ENCODE results near the gene CLMN. TPM values are rescaled to one million over a fixed set of nuclear protein-coding genes. Genes with fewer than 3 reads are reported as not detected.

CLMN gene
- total and polyA plus RNA-seq, 10 of the 15 experiments (the other 5 are each of a cell fraction or from before 2014, with no cell fraction given), result 7.8 to 49.3 (median 18.5) TPM

- TF ChIP-seq, protein P1, sequence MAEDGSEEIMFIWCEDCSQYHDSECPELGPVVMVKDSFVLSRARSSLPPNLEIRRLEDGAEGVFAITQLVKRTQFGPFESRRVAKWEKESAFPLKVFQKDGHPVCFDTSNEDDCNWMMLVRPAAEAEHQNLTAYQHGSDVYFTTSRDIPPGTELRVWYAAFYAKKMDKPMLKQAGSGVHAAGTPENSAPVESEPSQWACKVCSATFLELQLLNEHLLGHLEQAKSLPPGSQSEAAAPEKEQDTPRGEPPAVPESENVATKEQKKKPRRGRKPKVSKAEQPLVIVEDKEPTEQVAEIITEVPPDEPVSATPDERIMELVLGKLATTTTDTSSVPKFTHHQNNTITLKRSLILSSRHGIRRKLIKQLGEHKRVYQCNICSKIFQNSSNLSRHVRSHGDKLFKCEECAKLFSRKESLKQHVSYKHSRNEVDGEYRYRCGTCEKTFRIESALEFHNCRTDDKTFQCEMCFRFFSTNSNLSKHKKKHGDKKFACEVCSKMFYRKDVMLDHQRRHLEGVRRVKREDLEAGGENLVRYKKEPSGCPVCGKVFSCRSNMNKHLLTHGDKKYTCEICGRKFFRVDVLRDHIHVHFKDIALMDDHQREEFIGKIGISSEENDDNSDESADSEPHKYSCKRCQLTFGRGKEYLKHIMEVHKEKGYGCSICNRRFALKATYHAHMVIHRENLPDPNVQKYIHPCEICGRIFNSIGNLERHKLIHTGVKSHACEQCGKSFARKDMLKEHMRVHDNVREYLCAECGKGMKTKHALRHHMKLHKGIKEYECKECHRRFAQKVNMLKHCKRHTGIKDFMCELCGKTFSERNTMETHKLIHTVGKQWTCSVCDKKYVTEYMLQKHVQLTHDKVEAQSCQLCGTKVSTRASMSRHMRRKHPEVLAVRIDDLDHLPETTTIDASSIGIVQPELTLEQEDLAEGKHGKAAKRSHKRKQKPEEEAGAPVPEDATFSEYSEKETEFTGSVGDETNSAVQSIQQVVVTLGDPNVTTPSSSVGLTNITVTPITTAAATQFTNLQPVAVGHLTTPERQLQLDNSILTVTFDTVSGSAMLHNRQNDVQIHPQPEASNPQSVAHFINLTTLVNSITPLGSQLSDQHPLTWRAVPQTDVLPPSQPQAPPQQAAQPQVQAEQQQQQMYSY (CRISPR knock-in tag; IDR thresholded peaks at IDR 0.05), result no peak
- TF ChIP-seq IKZF1 (conservative IDR thresholded peaks at IDR 0.05) (peak; percentile 71), EP300 (IDR thresholded peaks at IDR 0.05; ENCODE audit: borderline replicate concordance in 1 of 2, control insufficient read depth in 1 of 2, low read depth in 2 of 2, low read length in 2 of 2) (peak; percentile 53 to 67; a peak in 3 of 4 replicates), WRNIP1 (IDR thresholded peaks at IDR 0.05; ENCODE audit: borderline replicate concordance, low read depth, low read length) (no peak), MXI1 (IDR thresholded peaks at IDR 0.05; ENCODE audit: low read depth, low read length) (peak; percentile 28; the same call in 1 of the 2 replicates), ASH2L (IDR thresholded peaks at IDR 0.05; ENCODE audit: borderline replicate concordance, low read depth) (no peak), E4F1 (IDR thresholded peaks at IDR 0.05; ENCODE audit: borderline replicate concordance, partially characterized antibody) (no peak), SIN3A (IDR thresholded peaks at IDR 0.05; ENCODE audit: low read depth, low read length) (no peak), ATF3 (IDR thresholded peaks at IDR 0.05; ENCODE audit: borderline replicate concordance, extremely low read depth, low read depth, low read length) (no peak), CEBPZ (IDR thresholded peaks at IDR 0.05; ENCODE audit: low read depth, low read length) (no peak), PML (IDR thresholded peaks at IDR 0.05; ENCODE audit: low read length) (no peak), SREBF1 (IDR thresholded peaks at IDR 0.05; ENCODE audit: low read length) (no peak)
- TF ChIP-seq, protein P2, sequence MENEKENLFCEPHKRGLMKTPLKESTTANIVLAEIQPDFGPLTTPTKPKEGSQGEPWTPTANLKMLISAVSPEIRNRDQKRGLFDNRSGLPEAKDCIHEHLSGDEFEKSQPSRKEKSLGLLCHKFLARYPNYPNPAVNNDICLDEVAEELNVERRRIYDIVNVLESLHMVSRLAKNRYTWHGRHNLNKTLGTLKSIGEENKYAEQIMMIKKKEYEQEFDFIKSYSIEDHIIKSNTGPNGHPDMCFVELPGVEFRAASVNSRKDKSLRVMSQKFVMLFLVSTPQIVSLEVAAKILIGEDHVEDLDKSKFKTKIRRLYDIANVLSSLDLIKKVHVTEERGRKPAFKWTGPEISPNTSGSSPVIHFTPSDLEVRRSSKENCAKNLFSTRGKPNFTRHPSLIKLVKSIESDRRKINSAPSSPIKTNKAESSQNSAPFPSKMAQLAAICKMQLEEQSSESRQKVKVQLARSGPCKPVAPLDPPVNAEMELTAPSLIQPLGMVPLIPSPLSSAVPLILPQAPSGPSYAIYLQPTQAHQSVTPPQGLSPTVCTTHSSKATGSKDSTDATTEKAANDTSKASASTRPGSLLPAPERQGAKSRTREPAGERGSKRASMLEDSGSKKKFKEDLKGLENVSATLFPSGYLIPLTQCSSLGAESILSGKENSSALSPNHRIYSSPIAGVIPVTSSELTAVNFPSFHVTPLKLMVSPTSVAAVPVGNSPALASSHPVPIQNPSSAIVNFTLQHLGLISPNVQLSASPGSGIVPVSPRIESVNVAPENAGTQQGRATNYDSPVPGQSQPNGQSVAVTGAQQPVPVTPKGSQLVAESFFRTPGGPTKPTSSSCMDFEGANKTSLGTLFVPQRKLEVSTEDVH (IDR thresholded peaks at IDR 0.05; ENCODE audit: low read depth, partially characterized antibody), result no peak
Measured at GRCh38 chr14:95211721-95212504, 107.8 kb downstream of the CLMN start (continued).

Data from GM12878 (cell line).